HG02623 (cell line): ENCODE results near the gene BHLHA15.

Experiments used
- ATAC-seq: cut with Tn5 transposase; IDR thresholded peaks from one replicate; pipeline ENCODE4 v1.9.1; 2021; ENCODE audit warnings: moderate library complexity; ENCODE audit not compliant: unreplicated experiment

The BHLHA15 gene

DNA sequence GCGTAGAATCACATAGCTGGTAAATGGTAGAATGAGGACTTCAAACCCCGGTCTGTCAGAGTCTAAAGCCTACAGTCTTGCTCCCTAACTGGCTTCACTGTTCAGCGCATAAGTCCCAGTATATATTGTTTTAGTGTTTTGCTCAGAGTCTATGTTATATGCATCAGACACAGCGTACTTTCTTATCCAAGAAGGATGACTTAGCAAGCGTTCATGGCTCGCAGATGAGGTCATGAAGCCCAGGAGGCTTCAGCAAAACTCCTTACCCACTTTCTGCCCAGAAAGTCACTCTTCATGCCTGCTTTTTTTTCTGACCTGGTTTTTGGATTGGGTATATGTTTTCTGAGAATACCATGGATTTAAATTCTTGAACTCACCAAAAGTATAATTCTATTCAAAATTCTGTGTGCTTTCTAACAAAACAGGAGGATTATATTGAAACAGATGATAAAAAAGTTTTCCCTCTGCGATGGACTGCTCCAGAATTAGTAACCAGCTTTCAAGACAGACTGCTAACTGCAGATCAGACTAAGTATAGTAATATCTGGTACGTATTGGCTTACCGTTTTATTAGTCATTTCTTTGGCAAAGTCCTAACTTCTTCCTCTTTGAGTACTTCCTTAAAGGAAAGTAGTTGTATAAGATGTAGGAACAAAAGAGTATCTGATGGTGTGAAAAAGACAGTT lies 24.6 kb upstream of the BHLHA15 start:
- no peak for ATAC-seq

- ATAC-seq, result no peak
These were observed 24.1 kb upstream of the BHLHA15 start for GRCh38 chr7:98187138-98187502.

GRCh38 chr7:98189559-98189958 lies 21.7 kb upstream of the BHLHA15 start:
- no peak for ATAC-seq

DNA sequence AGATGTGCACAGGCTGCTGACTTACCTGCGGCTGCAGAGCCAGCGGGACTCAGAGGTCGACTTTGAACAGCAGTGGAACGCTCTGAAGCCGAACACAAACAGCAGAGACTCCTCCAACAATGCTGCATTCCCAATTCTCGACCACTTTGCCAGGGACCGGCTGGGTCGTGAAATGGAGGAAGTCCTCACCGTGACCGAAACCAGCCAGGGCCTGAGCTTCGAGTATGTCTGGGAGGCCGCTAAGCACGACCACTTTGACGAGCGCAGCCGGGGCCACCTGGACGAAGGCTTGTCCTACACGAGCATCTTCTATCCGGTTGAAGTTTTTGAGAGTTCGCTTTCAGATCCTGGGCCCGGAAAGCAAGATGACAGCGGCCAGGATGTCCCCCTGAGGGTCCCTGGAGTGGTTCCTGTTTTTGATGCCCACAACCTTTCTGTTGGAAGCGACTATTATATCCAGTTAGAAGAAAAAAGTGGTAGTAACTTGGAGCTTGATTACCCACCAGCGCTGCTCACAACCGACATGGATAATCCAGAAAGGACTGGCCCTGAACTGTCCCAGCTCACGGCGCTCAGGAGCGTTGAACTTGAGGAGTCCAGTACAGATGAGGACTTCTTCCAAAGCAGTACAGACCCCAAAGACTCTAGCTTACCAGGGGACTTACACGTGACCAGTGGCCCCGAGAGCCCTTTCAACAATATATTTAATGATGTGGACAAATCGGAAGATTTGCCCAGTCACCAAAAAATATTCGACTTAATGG lies 19.4 kb upstream of the BHLHA15 start:
- ATAC-seq, result no peak

DNA sequence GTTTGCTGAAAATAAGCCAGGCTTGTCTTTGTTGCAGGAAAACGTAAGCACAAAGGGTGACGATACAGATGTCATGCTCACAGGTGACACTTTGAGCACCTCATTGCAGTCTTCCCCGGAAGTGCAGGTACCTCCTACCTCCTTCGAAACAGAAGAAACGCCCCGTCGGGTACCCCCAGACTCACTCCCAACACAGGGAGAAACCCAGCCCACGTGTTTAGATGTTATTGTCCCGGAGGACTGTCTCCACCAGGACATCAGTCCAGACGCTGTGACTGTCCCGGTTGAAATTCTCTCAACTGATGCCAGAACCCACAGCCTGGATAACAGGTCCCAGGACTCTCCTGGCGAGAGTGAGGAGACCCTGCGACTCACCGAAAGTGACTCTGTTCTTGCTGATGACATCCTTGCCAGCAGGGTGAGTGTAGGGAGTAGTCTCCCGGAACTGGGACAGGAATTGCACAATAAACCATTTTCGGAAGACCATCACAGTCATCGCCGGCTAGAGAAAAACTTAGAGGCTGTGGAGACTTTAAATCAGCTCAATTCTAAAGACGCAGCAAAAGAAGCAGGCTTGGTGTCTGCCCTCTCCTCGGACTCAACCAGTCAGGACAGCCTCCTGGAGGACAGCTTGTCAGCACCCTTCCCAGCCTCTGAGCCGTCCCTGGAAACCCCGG lies 18.3 kb upstream of the BHLHA15 start:
- ATAC-seq, result no peak

DNA sequence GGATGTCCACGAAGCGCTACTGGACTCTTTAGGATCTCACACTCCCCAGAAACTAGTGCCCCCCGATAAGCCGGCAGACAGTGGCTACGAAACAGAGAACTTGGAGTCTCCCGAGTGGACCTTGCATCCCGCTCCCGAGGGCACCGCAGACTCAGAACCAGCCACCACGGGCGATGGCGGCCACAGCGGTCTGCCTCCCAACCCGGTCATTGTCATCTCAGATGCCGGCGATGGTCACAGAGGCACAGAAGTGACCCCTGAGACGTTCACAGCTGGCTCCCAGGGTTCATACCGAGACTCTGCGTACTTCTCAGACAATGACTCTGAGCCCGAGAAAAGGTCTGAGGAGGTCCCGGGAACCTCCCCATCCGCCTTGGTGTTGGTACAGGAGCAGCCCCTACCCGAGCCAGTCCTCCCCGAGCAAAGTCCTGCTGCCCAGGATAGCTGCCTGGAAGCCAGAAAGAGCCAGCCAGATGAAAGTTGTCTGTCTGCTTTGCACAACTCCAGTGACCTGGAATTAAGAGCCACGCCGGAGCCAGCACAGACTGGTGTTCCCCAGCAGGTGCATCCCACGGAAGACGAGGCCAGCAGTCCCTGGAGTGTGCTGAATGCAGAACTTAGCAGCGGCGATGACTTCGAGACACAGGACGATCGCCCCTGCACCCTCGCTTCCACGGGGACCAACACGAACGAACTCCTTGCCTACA lies 17.6 kb upstream of the BHLHA15 start:
- ATAC-seq, result no peak

- no peak for ATAC-seq
These were observed 17.1 kb upstream of the BHLHA15 start for GRCh38 chr7:98194186-98194585.

GRCh38 chr7:98194672-98195457 lies 16.4 kb upstream of the BHLHA15 start:
- no peak for ATAC-seq

- no peak for ATAC-seq
These were observed 14.3 kb upstream of the BHLHA15 start for GRCh38 chr7:98196706-98197605.

GRCh38 chr7:98199131-98199530 lies 12.1 kb upstream of the BHLHA15 start:
- ATAC-seq, result no peak

- peak; percentile 40 for ATAC-seq
These were observed 10.9 kb upstream of the BHLHA15 start for GRCh38 chr7:98200364-98200763.

- ATAC-seq, result peak; percentile 88
These were observed 8.7 kb upstream of the BHLHA15 start for GRCh38 chr7:98202367-98203195.

DNA sequence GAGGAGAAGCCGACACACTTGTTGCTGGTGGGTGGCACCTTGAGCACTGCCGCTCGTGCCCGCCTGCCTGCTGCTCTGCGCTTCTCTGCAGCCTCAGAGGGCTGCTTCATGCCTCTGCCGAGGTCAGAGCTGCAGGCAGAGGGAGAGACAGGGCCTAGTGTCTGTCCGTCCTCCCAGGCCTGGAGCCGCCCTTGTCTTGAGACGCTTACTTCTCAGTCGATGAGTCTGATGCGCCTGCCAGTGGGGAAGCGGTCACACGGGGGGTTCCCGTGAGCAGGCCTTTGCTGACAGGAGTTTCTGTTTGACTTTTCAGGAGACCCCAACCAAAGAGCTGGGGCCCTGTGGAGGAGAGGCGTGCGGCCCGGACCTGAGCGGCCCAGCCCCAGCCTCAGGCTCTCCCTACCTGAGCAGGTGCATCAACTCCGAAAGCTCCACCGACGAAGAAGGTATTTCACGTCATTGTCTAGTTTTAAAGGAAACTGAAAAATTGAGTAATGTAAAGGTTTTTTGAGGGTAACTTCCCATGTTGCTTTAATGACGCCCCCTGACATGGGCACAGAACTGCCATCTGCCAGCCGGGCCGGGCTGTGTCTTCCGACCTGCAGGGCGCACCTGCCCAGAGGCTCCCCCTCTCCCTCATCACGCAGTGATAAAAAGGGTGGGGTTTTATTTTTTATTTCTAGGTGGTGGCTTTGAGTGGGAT lies 7.8 kb upstream of the BHLHA15 start:
- ATAC-seq, result peak; percentile 34

DNA sequence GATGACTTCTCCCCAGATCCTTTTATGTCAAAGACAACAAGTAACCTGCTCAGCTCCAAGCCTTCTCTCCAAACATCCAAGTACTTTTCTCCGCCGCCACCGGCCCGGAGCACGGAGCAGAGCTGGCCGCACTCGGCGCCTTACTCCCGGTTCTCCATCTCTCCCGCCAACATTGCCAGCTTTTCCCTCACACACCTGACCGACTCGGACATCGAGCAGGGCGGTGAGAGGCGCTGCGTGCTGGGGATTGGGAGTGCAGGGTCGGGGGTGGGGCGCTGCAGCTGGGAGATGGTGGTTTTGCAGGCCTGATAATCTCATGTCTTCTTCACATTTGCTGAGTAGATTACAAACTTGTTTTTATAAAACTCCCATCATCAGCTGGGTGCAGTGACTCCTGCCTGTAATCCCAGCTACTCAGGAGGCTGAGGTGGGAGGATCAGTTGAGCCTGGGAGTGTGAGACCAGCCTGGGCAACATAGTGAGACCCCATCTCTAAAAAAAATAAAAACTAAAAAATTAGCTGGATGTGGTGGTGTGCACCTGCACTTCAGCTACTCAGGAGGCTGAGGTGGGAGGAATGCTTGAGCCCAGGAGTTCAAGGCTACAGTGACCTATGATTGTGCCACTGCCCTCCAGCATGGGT lies 7.2 kb upstream of the BHLHA15 start:
- no peak for ATAC-seq

DNA sequence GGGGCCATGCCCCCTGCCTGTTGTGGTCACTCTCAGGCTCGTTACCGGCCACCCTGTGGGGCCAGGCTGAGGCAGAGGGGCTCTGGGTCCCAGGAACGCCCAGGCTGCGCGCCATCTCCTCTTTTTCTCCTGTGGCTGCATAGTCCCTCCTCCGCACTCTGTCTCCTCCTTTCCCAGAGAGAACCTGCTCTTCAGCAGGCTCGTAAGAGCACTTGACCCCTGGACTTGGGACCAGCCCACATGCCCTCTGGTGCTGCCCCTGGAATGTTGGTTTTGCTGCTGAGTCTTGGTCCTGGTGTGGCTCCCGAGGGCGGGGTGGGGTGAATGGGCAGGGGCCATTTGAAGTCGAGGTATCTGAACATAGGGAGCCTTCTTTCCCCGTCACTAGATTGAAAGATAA lies 6.6 kb upstream of the BHLHA15 start:
- ATAC-seq, result no peak

DNA sequence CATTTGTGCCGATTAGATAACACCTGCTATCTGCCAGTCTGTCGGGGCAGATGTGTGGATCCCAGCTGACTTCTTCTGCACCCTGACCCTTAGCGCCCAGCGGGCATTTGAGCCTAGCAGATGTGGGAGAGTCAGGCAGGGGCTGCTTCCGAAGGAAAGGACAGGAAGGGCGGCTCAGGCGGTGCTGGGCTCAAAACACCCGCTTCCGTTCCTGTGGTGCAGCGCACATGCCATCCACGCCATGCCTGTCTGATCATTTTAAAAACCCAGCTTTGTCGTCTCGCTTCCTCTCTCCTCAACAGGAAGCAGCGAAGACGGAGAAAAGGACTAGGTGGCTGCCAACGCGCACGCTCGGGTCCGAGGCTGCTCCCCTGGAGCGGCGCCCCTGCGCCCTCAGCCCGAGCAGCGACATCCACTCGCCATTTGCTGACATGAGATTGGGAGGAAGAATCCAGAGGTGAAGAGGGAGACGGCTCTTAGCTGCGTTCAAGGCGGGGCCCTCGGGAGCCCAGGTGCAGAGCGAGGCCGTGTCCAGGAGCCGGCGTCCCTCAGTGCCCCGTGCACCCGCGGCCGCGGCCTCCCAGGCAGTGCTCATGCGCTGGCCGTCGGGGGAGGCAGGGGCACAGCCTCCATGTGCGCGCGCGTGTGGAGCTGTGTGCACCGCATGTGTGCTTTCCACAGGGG lies 5.9 kb upstream of the BHLHA15 start:
- ATAC-seq, result no peak
